Measurements from ENCODE around the gene MAML1.
"Not testable (repeated sequence)": the region's sequence is repeated elsewhere in the genome, so short reads cannot be mapped to it uniquely, and the experiment has no call there.

MAML1 gene

DNA sequence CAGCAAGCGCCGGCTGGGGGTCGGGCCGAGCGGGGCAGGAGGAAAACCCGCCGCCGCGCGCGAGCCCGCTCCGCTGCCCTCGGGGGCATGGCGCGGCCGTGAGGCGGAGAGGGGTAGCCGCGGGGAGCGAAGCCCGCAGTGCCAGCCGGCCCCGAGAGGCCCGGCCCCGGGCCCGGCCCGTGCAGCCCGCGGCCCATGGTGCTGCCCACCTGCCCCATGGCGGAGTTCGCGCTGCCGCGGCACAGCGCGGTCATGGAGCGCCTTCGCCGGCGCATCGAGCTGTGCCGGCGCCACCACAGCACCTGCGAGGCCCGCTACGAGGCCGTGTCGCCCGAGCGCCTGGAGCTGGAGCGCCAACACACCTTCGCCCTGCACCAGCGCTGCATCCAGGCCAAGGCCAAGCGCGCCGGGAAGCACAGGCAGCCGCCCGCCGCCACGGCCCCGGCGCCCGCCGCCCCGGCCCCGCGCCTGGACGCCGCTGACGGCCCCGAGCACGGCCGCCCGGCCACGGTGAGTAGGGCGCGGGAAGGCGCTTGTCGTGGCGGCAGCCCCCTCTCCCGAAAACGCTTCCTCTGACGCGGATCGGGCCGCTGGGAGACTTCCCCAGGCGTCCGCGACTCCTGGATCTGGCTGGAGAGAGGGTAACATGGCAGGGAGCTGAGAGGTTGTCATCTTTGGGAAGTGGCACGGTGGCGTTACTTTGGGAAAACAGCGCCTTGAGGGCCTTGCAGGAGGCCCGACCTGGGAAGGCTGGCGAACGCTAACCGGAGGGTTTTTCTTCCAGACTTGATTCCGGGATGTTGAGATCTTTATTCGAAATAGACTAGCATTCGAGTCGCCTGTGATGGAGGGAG lies 523 bp downstream of the MAML1 start:
- DNase-seq (ENCODE audit: low read depth in 2 of 3, low spot score in 1 of 3) = peak in 2 of 3 donors; percentile 11 to 30

DNA sequence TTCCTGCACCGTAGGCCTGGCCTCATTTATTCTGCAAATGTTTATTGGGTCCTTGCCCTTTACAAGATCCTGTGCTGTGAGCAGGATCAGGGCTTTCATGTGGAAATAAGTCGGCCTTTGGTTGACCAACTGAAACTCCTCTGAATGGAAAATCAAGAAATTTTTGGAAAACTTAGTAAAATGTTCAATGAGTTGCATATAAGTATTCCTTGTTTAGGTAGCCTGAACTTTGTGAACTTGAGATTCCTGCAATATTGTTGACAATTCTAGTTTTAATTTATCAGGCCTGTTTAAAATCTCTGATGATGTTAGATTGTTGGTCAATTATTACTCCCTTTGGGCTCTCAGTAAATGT lies 1.1 kb downstream of the MAML1 start:
- DNase-seq (ENCODE audit: low read depth in 2 of 3, low spot score in 1 of 3) = no peak

DNA sequence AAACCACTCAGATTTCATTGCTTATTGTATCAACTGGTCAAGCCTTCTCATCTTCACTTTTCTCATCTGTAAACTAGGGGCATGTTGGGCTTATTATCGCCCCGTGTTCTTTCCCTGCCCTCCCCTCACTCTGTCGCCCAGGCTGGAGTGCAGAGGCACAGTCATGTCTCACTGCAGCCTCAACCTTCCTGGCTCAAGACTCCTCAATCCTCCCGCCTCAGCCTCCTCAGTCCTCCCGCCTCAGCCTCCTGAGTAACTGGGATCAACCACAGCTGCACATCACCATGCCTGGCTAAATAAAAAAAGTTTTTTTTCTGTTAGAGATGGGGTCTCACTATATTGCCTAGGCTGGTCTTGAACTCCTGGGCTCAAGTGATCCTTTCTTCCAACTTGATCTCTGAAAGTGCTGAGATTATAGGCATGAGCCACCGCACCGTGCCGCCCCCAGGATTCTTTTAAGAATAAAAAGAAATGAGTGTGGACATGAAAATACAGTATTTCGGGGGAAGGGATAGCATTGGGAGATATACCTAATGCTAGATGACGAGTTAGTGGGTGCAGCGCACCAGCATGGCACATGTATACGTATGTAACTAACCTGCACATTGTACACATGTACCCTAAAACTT lies 2.0 kb downstream of the MAML1 start:
- no peak for DNase-seq (ENCODE audit: low read depth in 2 of 3, low spot score in 1 of 3)

DNA sequence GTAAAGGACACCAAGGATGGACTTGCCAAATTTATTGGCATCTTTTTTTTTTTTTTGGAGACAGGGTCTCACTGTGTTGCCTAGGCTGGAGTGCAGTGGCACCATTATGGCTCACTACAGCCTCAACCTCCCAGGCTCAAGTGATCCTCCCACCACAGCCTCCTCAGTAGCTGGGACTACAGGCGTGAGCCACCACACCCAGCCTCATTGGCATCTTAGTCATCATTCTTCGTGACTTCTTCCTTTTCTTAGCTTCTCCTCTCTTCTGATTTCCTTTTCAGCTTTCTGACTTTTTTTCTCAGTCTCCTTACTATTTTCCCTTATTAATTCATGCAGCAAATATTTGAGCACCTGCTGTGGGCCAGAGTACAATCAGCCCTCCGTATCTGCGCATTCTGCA lies 6.1 kb downstream of the MAML1 start:
- DNase-seq (ENCODE audit: low read depth in 2 of 3, low spot score in 1 of 3) = no peak

DNA sequence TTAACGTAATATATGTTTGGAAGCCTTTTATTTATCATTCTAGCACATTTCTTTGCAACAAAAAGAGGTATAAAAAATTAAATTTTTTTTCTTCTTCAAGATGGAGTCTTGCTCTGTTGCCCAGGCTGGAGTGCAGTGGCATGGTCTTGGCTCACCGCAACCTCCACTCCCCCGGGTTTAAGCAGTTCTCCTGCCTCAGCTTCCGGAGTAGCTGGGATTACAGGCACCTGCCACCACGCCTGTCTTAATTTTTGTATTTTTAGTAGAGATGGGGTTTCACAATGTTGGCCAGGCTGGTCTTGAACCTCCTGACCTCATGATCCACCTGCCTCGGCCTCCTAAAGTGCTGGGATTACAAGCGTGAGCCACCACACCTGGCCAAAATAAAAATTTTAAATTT lies 11.5 kb downstream of the MAML1 start:
- DNase-seq (ENCODE audit: low read depth in 2 of 3, low spot score in 1 of 3) = not testable (repeated sequence)

DNA sequence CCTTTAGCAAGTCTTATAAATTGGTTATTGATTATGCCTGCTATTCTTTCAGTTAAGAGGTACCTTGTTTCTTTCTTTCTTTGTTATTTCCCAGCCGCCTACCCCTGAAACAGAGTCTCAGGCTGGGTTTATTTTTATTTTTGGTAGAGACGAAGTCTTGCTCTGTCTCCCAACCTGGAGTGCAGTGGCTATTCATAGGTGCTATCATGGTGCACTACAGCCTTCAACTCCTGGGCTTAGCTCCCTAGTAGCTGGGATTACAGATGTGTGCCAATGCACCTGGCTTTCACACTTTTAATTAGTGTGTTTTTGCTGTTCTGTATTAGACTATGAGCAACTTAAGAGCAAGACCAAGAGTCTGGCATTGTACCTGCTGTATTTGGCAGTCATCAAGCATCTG lies 14.2 kb downstream of the MAML1 start:
- no peak for DNase-seq (ENCODE audit: low read depth in 2 of 3, low spot score in 1 of 3)

DNA sequence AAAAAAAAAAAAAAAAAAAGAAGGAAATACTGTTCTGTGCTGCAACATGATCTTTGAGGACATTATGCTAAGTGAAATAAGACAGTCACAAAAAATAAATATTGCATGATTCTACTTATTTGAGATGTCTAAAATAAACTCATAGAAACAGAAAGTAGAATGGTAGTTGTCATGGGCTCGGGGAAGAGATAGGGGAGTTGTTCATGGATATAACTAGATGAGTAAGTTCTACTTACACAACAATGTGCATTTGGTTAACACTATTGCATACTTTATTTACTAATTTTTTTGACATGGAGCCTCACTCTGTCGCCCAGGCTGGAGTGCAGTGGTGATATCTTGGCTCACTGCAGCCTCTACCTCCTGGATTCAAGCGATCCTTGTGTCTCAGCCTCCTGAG lies 15.2 kb downstream of the MAML1 start:
- no peak for DNase-seq (ENCODE audit: low read depth in 2 of 3, low spot score in 1 of 3)

DNA sequence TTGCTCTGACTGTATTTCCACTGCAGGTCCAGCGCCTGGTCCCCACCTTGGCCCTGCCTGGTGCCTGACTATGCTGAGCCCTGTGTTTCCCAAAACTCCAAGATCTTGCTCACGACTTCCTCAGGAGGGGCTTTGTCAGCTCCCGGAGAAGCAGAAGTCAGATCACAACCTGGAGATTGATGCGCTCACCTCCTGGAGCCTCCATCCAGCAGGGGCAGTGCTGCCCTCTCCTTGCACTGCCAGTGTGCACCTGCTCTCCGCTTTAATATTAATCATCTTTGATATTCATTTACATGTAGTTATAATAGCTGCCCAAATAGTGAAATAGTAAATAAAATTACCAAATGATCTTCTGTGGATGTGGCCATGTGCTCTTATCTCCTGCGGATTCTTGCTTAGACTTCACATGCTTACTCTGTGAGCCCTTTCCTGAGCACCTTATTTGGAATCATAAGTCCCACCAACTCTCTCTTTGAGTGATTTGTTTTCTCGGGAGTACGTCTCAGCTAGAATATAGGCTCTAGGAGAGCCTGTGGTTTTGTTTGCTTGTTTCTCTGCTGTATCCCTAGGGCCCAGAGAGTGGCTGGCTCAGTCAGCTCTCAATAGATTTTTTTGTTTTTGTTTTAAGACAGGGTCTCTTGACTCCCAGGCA lies 17.4 kb downstream of the MAML1 start:
- no peak for DNase-seq (ENCODE audit: low read depth in 2 of 3, low spot score in 1 of 3)

DNA sequence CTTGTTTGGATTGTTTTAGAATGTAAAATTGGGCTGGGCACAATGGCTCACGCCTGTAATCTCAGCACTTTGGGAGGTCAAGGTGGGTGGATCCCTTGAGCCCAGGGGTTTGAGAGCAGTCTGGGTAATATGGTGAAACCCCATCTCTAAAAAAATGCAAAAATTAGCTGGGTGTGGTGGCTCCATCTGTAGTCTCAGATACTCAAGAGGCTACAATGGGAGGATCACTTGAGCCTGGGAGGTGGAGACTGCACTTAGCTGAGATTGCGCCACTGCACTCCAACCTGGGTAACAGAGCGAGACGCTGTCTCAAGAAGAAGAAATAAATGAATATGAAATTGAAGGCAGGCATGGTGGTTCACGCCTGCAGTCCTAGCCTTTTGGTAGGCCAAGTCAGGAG lies 21.3 kb downstream of the MAML1 start:
- no peak for DNase-seq (ENCODE audit: low read depth in 2 of 3, low spot score in 1 of 3)

DNA sequence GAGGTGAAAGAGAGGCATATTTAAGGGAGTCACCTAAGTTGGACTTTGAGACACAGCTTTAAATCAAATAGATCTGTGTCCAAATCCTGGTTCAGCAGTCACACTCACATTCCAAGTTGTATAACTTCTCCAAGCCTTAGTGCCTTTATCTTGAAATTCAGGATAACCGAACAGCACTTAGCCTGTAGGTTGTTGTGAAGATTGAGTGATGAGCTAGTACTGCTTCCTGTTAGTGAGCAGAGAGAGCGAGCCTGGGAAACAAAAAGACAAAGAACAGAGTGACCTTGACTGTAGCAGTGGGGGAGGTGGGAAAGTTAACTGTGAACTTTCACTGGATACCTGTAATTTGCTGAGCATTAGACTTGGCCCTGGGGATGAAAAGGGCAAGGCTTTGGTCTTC lies 22.4 kb downstream of the MAML1 start:
- no peak for DNase-seq (ENCODE audit: low read depth in 2 of 3, low spot score in 1 of 3)

DNA sequence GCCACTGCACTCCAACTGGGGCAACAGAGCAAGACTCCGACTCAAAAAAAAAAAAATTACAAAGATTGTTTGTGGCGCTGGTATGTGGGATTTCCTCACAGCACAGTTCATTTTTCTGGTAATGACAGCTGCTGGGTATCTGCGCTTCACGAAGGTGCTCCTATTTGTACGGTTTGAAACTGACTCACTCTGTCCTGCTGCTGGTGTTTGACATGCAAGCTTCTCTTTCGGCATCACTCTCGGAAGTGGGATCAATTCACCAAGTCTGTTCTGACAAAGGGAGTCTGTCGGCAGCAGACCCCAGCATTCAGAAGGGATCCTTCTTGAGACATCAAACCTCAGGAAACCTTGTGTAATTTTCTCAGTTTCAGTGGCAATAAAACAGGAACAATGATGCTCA lies 26.3 kb downstream of the MAML1 start:
- DNase-seq (ENCODE audit: low read depth in 2 of 3, low spot score in 1 of 3) = no peak

DNA sequence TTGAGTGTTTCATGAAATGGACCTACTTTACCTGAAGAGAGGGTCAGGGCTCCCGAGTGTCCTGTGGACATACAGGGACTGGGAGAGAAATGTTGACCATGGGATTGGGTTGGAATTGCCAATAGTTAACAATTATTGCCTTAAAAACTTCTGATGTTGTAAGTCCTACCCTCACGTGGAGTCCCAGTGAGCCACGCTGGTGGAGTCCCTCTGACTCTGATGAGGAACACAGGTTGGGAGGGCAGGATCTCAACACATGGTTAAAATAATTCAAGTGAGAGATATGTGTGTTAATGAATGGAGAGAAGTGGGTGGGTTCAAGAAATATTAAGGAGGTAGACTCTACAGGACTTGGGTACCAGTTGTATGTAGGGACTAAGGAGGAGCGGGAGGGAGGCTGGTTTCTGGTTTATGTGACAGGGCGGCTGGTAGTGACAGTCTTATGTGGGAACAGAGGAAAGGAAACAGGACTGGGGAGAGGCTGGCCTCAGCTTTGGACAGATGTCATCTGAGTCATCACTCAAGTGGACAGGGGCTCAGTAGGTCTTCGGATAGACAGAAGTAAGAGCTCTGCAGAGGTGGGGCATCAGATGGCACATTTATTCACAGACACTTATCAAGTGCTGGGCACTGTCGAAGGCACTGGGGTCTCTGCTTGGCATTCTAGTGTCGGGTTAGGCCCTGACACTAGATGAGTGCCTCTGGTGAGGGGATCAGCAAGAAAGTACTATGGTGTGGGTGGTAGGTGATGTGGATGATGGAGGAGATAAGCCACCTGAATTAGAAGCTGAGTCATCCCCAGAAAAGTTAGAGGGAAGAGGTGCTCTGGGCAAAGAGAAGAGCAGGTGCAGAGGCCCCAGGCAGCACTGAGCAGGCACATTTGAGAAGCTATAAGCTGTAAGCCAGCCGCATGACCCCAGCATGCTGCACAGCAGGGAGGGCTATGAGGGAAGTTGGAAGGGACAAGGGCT lies 27.2 kb downstream of the MAML1 start:
- DNase-seq (ENCODE audit: low read depth in 2 of 3, low spot score in 1 of 3) = no peak

DNA sequence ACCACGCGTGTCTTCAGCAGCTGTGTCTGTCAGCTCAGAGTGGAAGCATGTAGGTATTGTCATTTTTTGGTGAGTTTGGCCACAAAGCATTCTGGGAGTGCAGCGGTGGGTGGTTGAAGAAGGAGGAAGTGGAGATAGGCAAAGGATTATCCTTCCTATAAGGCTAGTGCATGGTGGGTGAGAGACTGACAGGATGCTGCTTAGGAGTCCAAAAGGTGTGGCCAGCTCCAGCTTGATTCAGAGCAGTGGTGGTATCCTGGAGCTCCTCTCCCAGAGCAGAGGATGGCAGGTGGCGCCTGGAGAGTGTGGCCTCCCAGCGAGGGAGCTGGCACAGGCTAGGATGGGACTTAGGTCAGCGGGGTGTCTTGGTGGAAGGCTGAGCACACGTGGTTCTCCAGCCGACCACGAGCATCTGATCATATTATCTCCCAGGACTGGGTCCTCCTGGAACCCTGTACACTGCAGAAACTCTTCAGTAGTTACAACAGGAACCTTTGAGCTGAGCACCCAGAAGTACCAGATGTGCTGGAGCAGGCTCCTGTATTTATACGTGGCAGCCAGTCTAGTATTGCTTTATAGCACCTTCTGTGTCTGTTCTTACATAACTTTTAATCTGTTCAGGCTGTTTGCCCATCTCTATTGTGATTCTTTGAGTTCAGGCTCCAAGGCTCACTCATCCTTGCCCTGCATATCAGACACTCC lies 29.6 kb downstream of the MAML1 start:
- no peak for DNase-seq (ENCODE audit: low read depth in 2 of 3, low spot score in 1 of 3)

DNA sequence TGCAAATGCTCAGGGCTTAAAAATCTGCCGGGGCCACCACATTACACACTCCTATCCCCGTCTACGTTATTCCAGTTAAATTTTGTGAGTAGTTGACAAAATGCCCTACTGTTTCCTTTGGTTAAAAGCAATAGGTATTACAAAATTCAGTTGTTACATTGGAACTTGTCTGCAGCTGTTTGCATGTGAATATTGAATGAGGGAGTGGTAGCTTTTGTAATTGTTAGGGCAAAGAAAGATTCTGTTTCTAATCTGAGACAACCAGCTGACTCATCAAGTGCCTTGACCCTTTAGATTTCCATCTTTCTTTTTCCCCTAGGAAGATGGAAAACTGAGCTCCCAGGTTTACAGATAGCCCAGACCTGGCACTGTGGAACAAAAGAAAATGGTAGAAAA lies 30.2 kb downstream of the MAML1 start:
- DNase-seq (ENCODE audit: low read depth in 2 of 3, low spot score in 1 of 3) = no peak

DNA sequence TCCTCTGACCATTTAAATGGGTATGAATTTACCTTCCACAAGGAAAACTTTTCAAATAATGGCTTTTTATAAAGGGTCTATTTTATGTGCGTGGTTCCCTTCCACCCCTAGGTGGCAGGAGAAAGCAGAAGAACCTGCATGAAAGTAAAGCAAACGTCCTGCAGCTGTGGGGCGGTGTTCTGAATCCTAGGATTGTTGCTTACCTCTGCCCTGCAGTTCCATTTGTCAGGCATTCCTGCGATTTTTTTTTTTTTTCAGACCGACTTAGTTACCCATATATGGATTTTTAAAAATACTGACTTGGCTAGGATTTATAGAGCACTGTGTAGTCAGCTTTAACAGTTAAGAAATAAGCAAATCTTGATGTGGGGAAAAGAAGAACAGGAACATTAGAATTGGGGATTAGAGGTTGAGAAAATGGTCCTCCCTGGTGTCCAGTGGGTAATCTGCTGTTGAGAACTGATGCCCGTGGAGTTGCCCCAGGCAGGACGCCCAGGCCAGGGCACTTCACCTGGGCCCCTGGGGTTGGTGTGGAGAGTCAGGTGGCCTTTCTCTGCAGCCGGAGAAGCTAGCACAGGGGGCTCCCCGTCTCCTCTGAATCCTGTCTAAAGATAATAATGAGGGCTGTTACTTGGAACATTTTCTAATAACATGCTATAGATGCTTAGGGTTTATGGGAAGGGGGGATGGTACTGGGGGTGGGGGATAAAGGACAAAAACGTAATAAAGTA lies 30.8 kb downstream of the MAML1 start:
- DNase-seq (ENCODE audit: low read depth in 2 of 3, low spot score in 1 of 3) = peak in 2 of 3 donors; percentile 23 to 35

DNA sequence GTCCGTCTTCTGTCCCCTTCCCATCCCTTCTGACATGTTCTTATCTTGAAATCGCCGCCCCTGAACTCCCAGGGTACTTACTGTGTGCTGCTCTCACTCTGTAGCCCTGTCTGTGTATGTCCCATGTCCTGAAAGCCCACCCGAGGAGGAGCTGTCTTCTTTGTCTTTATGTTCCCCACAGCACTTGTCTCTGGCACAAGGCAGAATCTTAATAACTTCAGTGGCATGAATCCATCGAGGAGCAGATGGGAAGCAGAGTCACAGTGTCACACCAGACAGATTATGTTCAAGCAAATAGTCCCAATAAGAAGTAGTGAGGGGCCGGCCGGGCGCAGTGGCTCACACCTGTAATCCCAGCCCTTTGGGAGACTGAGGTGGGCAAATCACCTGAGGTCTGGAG lies 31.4 kb downstream of the MAML1 start:
- DNase-seq (ENCODE audit: low read depth in 2 of 3, low spot score in 1 of 3) = no peak

DNA sequence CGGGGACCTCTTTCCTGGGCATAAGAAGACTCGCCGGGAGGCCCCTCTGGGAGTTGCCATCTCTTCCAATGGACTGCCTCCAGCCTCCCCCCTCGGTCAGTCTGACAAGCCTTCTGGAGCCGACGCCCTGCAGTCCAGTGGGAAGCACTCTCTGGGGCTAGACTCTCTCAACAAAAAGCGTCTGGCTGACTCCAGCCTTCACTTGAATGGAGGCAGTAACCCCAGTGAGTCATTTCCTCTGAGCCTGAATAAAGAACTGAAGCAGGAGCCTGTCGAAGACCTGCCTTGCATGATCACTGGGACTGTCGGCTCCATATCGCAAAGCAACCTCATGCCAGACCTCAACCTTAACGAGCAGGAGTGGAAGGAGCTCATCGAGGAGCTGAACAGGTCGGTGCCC lies 32.8 kb downstream of the MAML1 start:
- DNase-seq (ENCODE audit: low read depth in 2 of 3, low spot score in 1 of 3) = no peak

DNA sequence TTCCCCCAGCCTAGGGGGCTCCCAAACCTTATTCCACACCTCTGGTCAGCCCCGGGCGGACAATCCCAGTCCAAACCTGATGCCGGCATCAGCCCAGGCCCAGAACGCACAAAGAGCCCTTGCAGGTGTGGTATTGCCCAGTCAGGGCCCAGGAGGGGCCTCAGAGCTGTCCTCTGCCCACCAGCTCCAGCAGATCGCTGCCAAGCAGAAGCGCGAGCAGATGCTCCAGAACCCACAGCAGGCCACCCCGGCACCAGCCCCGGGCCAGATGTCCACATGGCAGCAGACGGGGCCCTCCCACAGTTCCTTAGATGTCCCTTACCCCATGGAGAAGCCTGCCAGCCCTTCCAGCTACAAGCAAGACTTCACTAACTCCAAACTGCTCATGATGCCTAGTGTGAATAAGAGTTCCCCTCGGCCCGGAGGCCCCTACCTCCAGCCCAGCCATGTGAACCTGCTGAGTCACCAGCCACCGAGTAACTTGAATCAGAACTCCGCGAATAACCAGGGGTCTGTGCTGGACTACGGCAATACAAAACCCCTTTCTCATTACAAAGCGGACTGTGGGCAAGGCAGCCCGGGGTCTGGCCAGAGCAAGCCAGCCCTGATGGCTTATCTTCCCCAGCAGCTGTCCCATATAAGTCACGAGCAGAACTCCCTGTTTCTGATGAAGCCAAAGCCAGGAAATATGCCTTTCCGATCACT lies 33.6 kb downstream of the MAML1 start:
- no peak for DNase-seq (ENCODE audit: low read depth in 2 of 3, low spot score in 1 of 3)

DNA sequence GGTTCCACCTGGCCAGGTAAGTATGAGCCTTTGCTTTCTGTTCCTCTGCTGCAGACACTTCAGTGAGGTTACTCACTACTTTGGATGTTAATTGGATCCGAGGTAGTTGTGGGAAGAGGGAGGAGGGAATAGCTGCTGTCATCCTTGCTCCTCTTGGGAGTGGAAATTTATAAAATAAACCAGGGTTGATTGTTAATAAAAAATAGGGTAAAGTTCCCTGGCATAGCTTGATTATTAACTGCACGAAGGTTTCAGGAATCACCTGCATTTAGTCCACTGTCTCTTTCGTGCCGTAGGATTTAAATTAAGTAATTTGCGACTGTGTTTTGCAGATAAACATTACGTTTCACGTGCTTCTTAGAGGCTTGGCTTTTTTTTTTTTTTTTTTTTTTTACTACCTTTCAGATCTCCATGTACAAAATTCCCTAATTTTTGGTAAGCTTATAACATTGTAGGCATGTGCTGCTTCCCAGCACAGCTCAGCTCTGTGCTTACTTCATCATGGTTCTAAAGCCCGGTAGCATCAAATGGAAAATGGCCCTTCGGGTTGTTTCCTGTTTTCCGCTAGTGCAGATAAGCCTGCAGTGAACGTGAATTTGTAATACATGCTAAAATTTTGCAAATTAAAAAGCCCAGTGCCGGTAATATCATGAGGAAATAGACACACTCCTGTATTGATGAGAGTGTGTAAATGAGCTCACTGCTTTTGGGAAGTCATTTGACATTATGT lies 34.3 kb downstream of the MAML1 start:
- no peak for DNase-seq (ENCODE audit: low read depth in 2 of 3, low spot score in 1 of 3)

Measured in stimulated activated CD4-positive, alpha-beta T cell treated with anti-CD3 and anti-CD28 coated beads, Interleukin-12 subunit alpha, Interleukin-12 subunit beta, amount 100 ng/mL, for 48 hours (primary cell).